ENCODE measurements around the gene SLC25A18.

DNA sequence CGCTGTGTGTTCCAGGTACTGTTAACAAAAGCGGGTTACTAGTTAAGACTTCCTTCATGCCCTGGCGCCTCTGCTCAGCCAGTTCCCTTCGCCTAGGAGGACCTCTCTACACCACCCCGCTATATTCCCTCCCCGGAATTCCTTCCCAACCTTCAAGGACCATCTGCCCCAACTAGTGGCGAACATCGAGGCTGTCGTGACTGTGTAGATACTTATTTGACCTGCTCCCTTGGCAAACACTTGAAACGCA is 74.8 kb downstream of the SLC25A18 start:
- TF ChIP-seq RFX5 (IDR thresholded peaks at IDR 0.05; ENCODE audit: low read depth, low read length): no peak
- TF ChIP-seq CTCF (conservative IDR thresholded peaks at IDR 0.05; ENCODE audit: low read depth, low read length): 0 out of 2 replicates have a peak, but pooled peaks have one; percentile 19

Data from IMR-90 (cell line).